SK-N-SH (cell line): ENCODE data around the gene PDK2.
A peak's percentile ranks its signal among the peaks of the same experiment; 100 is the strongest.

Source experiments
- CTCF ChIP-seq: fragments of 200-600 bp; sonication (generic); IDR thresholded peaks from 2 replicates; pipeline ENCODE4 v1.6.1; 2017; ENCODE audit warnings: antibody characterized with exemption, mild to moderate bottlenecking, moderate library complexity
- POLR2AphosphoS5 ChIP-seq: IDR thresholded peaks from 2 replicates; pipeline ENCODE4 v1.6.1; 2012; ENCODE audit warnings: low read depth, low read length
- TF ChIP-seq, protein P1 (sequence below): IDR thresholded peaks from 2 replicates; pipeline ENCODE4 v1.4.0; 2012; ENCODE audit warnings: low read depth

- TF ChIP-seq, protein P1, sequence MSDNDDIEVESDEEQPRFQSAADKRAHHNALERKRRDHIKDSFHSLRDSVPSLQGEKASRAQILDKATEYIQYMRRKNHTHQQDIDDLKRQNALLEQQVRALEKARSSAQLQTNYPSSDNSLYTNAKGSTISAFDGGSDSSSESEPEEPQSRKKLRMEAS, result no peak
- peak; percentile 32; the same call in 1 of the 2 replicates for TF ChIP-seq CTCF
- TF ChIP-seq POLR2AphosphoS5, result no peak
Observed at GRCh38 chr17:50050431-50051032, 44.6 kb upstream of the PDK2 start.
